Endothelial cell of umbilical vein (primary cell): ENCODE results near the gene GOLGA6B. TPM values are rescaled to one million over a fixed set of nuclear protein-coding genes. Genes with fewer than 3 reads are reported as not detected.
"Not testable (repeated sequence)": the region's sequence is repeated elsewhere in the genome, so short reads cannot be mapped to it uniquely, and the experiment has no call there.

ENCODE experiments used
- BruUV-seq: library from RNA; stranded (reverse); fragments of 400-500 nt; replicated peaks from 2 replicates; lab custom pipeline; 2021; lab: Mats Ljungman, UMichigan
- CTCF ChIA-PET: fragments of 300-600, 350-600 bp; sonication (Branson Sonifier 250); formaldehyde crosslinking; loops from one replicate; lab custom pipeline; 2021; ENCODE audit warnings: antibody characterized with exemption, inconsistent platforms; lab: Charles Lee
- POLR2A ChIA-PET: fragments of 300-600, 350-600 bp; sonication (Branson Sonifier 250); formaldehyde crosslinking; loops from one replicate; lab custom pipeline; 2021; ENCODE audit warnings: antibody characterized with exemption, inconsistent platforms; lab: Charles Lee
- DNase-seq: peaks from one replicate; pipeline ENCODE4 v3.0.0-alpha.2; 2011; ENCODE audit warnings: low read depth, low spot score
- FAIRE-seq: peaks from 2 replicates; lab custom pipeline; 2011; peaks lifted over from hg19 to GRCh38; lab: Jason Lieb, UNC
- H2AFZ ChIP-seq: 2 replicates; pipeline ENCODE4 v1.6.0; 2012; ENCODE audit warnings: low read depth, low read length, control low read depth, inconsistent platforms
- H3K27ac ChIP-seq: 2 replicates; pipeline ENCODE4 v1.5.1; 2011; ENCODE audit warnings: low read depth, mild to moderate bottlenecking, control low read depth, low read length, moderate library complexity; ENCODE audit not compliant: insufficient read depth
- H3K27me3 ChIP-seq, 2 experiments: 2 replicates each; pipeline versions ENCODE4 v1.6.0 to v1.6.1; 2011; ENCODE audit warnings: low read length in 2 of 2, mixed read lengths in 1 of 2; ENCODE audit not compliant: control insufficient read depth in 2 of 2, insufficient read depth in 2 of 2
- H3K36me3 ChIP-seq, 2 experiments: 2 replicates in 1 of 2; 3 replicates in 1 of 2; pipeline ENCODE4 v1.5.1; 2011; ENCODE audit warnings: low read length in 2 of 2, mild to moderate bottlenecking in 1 of 2, moderate library complexity in 1 of 2; ENCODE audit not compliant: control insufficient read depth in 2 of 2, insufficient read depth in 2 of 2; ENCODE audit errors: extremely low read depth in 1 of 2
- H3K4me1 ChIP-seq: 3 replicates; pipeline ENCODE4 v1.5.1; 2011; ENCODE audit warnings: mild to moderate bottlenecking, low read length; ENCODE audit not compliant: control insufficient read depth, insufficient read depth; ENCODE audit errors: extremely low read depth
- H3K4me2 ChIP-seq: 2 replicates; pipeline ENCODE4 v1.6.1; 2011; ENCODE audit warnings: low read length, control low read depth, mixed read lengths; ENCODE audit not compliant: insufficient read depth
- H3K4me3 ChIP-seq, 3 experiments: fragments of 200-600 bp in 1 of 3; sonication (generic), shearing (Covaris generic) in 1 of 3; replicated peaks in 1 of 3; 2 replicates each; pipeline ENCODE4 v1.5.1; 2011 to 2016; ENCODE audit warnings: control low read depth in 3 of 3, low read length in 3 of 3, mild to moderate bottlenecking in 2 of 3, inconsistent platforms in 1 of 3, low read depth in 1 of 3, moderate library complexity in 1 of 3; ENCODE audit not compliant: insufficient read depth in 1 of 3
- H3K79me2 ChIP-seq: 2 replicates; pipeline ENCODE4 v1.6.0; 2012; ENCODE audit warnings: low read length, inconsistent platforms; ENCODE audit not compliant: control insufficient read depth, insufficient read depth
- H3K9ac ChIP-seq: replicated peaks from 2 replicates; pipeline ENCODE3; 2011; ENCODE audit warnings: low read length, control low read depth; ENCODE audit not compliant: insufficient read depth; ENCODE audit errors: extremely low read depth
- H3K9me1 ChIP-seq: replicated peaks from 3 replicates; pipeline ENCODE4 v1.6.0; 2011; ENCODE audit warnings: mild to moderate bottlenecking, low read length; ENCODE audit not compliant: control insufficient read depth, insufficient read depth; ENCODE audit errors: extremely low read depth
- H3K9me3 ChIP-seq: replicated peaks from 2 replicates; pipeline ENCODE4 v1.5.1; 2012; ENCODE audit warnings: low read length, inconsistent platforms; ENCODE audit not compliant: control insufficient read depth, insufficient read depth
- H4K20me1 ChIP-seq: replicated peaks from 2 replicates; pipeline ENCODE3; 2011; ENCODE audit warnings: mild to moderate bottlenecking, low read length; ENCODE audit not compliant: control insufficient read depth, insufficient read depth; ENCODE audit errors: extremely low read depth
- EZH2 ChIP-seq: IDR thresholded peaks from 2 replicates; pipeline ENCODE4 v1.6.1; 2012; ENCODE audit warnings: borderline replicate concordance, low read depth, mild to moderate bottlenecking, moderate library complexity, low read length, inconsistent platforms; ENCODE audit not compliant: severe bottlenecking
- FOS ChIP-seq: IDR thresholded peaks from 2 replicates; pipeline ENCODE4 v1.6.1; 2011; ENCODE audit warnings: mild to moderate bottlenecking, low read length, moderate library complexity, borderline replicate concordance; ENCODE audit not compliant: insufficient read depth
- GATA2 ChIP-seq: IDR thresholded peaks from 2 replicates; pipeline ENCODE4 v1.7.0; 2011; ENCODE audit warnings: low read depth, mild to moderate bottlenecking, moderate library complexity, mixed read lengths, low read length; ENCODE audit not compliant: insufficient read length, insufficient read depth
- JUN ChIP-seq: IDR thresholded peaks from 2 replicates; pipeline ENCODE4 v1.6.1; 2011; ENCODE audit warnings: borderline replicate concordance, low read depth; ENCODE audit not compliant: insufficient read length, insufficient read depth
- MYC ChIP-seq: IDR thresholded peaks from one replicate; pipeline ENCODE4 v1.6.1; 2011; ENCODE audit warnings: mild to moderate bottlenecking, low read depth, low read length
- POLR2A ChIP-seq: IDR thresholded peaks from 2 replicates; pipeline ENCODE4 v1.6.1; 2012; ENCODE audit warnings: low read depth, mild to moderate bottlenecking, control low read depth, low read length
- POLR2AphosphoS5 ChIP-seq: IDR thresholded peaks from 2 replicates; pipeline ENCODE4 v1.6.1; 2012; ENCODE audit warnings: low read depth, mild to moderate bottlenecking, control low read depth, low read length, moderate library complexity; ENCODE audit not compliant: insufficient read depth
- dilution Hi-C: fragments of 300-500 bp; cut with MboI; formaldehyde crosslinking; loops from one replicate; pipeline ENCODE4 v1.15.0; 2019; ENCODE audit warnings: low sequenced_read_pairs; ENCODE audit not compliant: extremely low pct_ligation_motif_present
- intact Hi-C: fragments of 100-400 bp; cut with micrococcal nuclease; formaldehyde crosslinking; loops from one replicate; pipeline ENCODE4 v1.10.0; 2022
- polyA plus RNA-seq, 4 experiments: library from polyadenylated mRNA; depleted of rRNA in 3 of 4; stranded (reverse) in 3 of 4; unstranded in 1 of 4; fragments of >200 nt; gene quantifications; 2 replicates each; pipeline versions ENCODE4 v1.2.1 to v1.2.3, GENCODE V29; 2011 to 2012; ENCODE audit warnings: missing spikeins in 1 of 4
- total RNA-seq: library from RNA; stranded (reverse); gene quantifications from 2 replicates; pipeline ENCODE4 v1.2.3, GENCODE V29; 2021
- TF ChIP-seq, protein P1 (sequence below), 2 donors: IDR thresholded peaks; 1 replicate in 1 of 2; 2 replicates in 1 of 2; pipeline ENCODE4 v1.5.1; 2011; ENCODE audit warnings: low read length in 2 of 2, mild to moderate bottlenecking in 2 of 2, moderate library complexity in 2 of 2, control low read depth in 1 of 2, inconsistent platforms in 1 of 2, low read depth in 1 of 2; ENCODE audit not compliant: insufficient read depth in 1 of 2; ENCODE audit errors: extremely low read depth in 1 of 2
- TF ChIP-seq, protein P2 (sequence below): IDR thresholded peaks from 2 replicates; pipeline ENCODE4 v1.6.1; 2011; ENCODE audit not compliant: insufficient read depth, insufficient read length

GOLGA6B gene
- total and polyA plus RNA-seq, 2 donors (not counting 3 experiments of a cell fraction or from before 2014, with no cell fraction given) = not detected

DNA sequence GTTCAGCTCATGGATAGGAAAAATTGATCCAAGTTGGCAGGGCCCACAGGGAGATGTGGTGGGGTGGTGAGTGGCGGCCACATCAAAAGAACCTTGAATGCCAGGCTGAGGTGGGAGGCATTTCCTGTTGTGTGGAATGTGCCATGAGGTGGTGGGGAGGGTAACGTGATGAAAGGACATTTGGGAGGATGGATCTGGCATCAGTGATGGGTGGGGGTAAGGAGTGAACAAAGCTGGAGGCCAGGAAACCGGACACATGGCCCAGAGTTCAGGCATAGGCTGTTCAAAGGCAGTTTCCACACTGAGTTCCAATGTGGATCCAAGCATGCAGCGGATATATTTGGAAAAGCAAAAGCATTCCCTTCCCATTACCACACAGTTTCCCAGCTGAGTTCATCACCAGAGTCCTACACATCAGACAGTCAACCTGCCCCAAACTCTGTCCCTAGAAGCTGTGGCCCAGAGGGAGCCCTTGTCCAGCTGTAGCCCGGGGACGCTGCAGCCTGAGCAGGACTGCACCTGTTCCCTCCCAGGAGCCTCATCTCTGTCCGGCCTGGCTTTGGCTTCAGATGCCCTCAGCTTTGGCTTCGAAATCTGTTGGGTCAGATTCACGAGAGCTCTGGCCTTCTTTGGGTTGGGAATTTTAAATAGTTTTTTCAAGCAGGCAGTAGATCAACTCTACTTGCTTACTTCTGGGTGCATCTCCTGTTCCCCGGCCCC, 37.8 kb upstream of the GOLGA6B start:
- intact Hi-C loops (no loop called here), dilution Hi-C loops (no loop called here)
- Histone ChIP-seq H3K9me1 (no peaks in the 10 kb centered on the region), H3K9ac (no peak overlapping the region), H3K4me3 (no peak overlapping the region), H3K9me3 (no peaks in the 10 kb centered on the region), H3K27ac (no peak overlapping the region), H2AFZ (no peak overlapping the region), H3K79me2 (no peaks in the 10 kb centered on the region), H3K36me3 (no peaks in the 10 kb centered on the region), H3K4me2 (no peak overlapping the region), H4K20me1 (no peaks in the 10 kb centered on the region), H3K4me1 (no peaks in the 10 kb centered on the region), H3K27me3 (peaks cover 0 to 3% of the 10 kb centered on the region in 2 experiments)
- no TSS peak for BruUV-seq
- ChIA-PET CTCF (interaction anchor here (0.8 to 1.2 kb wide), 2 partner anchors 16 to 54 kb away, joined by 3 read pairs; no protein-coding TSS in a partner anchor), POLR2A (no interaction called here)
- no peak for DNase-seq
- TF ChIP-seq JUN = no peak
- no peak for TF ChIP-seq POLR2AphosphoS5
- TF ChIP-seq FOS = no peak
- TF ChIP-seq EZH2 = no peak
- no peak for TF ChIP-seq MYC
- TF ChIP-seq, protein P1, sequence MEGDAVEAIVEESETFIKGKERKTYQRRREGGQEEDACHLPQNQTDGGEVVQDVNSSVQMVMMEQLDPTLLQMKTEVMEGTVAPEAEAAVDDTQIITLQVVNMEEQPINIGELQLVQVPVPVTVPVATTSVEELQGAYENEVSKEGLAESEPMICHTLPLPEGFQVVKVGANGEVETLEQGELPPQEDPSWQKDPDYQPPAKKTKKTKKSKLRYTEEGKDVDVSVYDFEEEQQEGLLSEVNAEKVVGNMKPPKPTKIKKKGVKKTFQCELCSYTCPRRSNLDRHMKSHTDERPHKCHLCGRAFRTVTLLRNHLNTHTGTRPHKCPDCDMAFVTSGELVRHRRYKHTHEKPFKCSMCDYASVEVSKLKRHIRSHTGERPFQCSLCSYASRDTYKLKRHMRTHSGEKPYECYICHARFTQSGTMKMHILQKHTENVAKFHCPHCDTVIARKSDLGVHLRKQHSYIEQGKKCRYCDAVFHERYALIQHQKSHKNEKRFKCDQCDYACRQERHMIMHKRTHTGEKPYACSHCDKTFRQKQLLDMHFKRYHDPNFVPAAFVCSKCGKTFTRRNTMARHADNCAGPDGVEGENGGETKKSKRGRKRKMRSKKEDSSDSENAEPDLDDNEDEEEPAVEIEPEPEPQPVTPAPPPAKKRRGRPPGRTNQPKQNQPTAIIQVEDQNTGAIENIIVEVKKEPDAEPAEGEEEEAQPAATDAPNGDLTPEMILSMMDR (IDR thresholded peaks at IDR 0.05; ENCODE audit: extremely low read depth in 1 of 2, insufficient read depth in 1 of 2, low read depth in 1 of 2, low read length in 2 of 2) = no peak
- TF ChIP-seq, protein P2, sequence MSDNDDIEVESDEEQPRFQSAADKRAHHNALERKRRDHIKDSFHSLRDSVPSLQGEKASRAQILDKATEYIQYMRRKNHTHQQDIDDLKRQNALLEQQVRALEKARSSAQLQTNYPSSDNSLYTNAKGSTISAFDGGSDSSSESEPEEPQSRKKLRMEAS = no peak
- TF ChIP-seq GATA2 = no peak
- no peak for TF ChIP-seq POLR2A
- FAIRE-seq = no peak

DNA sequence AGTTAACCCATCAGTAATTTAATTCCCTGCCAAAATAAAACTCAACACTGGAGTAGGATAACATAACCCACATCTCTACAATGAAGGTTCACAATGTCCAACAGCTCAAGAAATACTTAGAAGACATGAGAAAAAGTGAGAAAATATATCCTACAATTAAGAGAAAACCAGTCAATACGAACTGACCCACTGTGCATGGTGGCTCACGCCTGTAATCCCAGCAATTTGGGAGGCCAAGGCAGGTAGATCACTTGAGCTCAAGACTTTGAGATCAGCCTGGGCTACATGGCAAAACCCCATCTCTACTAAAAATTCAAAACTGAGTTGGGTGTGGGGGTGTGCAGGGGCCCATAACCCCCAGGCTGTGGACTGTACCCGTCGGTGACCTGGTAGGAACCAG, 30.6 kb upstream of the GOLGA6B start:
- POLR2A ChIA-PET, H3K4me3 ChIP-seq, H3K4me1 ChIP-seq, H3K27me3 ChIP-seq, H3K4me2 ChIP-seq, BruUV-seq, FAIRE-seq, H4K20me1 ChIP-seq, H3K9ac ChIP-seq, H3K79me2 ChIP-seq, DNase-seq, H3K27ac ChIP-seq, H2AFZ ChIP-seq, intact Hi-C loops, dilution Hi-C loops, H3K9me1 ChIP-seq, H3K9me3 ChIP-seq, H3K36me3 ChIP-seq: not testable (repeated sequence)
- CTCF ChIA-PET = interaction anchor here (0.9 kb wide), 1 partner anchor 24 kb away, joined by 3 read pairs; no protein-coding TSS in a partner anchor

DNA sequence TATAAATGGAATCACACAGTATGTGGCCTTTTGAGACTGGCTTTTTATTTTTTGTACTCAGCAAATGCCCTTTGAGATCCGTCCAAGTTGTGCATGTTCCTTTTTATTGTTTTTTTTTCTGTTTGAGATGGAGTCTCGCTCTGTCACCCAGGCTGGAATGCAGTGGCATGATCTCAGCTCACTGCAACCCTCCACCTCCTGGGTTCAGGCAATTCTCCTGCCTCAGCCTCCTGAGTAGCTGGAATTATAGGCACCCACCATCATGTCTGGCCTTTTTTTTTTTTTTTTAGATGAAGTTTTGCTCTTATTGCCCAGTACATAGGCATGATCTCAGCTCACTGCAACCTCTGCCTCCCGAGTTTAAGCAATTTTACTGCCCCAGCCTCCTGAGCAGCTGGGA, 28.3 kb upstream of the GOLGA6B start:
- H3K79me2 ChIP-seq, H3K9me3 ChIP-seq, H3K4me1 ChIP-seq, H3K27ac ChIP-seq, intact Hi-C loops, FAIRE-seq, H3K4me3 ChIP-seq, POLR2A ChIA-PET, dilution Hi-C loops, H3K27me3 ChIP-seq, BruUV-seq, H2AFZ ChIP-seq, H3K9ac ChIP-seq, CTCF ChIA-PET, H4K20me1 ChIP-seq, H3K4me2 ChIP-seq, H3K36me3 ChIP-seq, DNase-seq, H3K9me1 ChIP-seq: not testable (repeated sequence)
